Ramos (cell line): ENCODE data around the gene LYPD3.
"Not testable (repeated sequence)": the region's sequence is repeated elsewhere in the genome, so short reads cannot be mapped to it uniquely, and the experiment has no call there.

Source experiments
- in situ Hi-C: fragments of 300-500 bp; cut with MboI; formaldehyde crosslinking; loops from one replicate; pipeline ENCODE4 v1.14.3; 2022; ENCODE audit warnings: low sequenced_read_pairs; ENCODE audit not compliant: unreplicated experiment

The LYPD3 gene

GRCh38 chr19:43438291-43439031, 26.9 kb downstream of the LYPD3 start:
- in situ Hi-C loops = no loop called here

DNA sequence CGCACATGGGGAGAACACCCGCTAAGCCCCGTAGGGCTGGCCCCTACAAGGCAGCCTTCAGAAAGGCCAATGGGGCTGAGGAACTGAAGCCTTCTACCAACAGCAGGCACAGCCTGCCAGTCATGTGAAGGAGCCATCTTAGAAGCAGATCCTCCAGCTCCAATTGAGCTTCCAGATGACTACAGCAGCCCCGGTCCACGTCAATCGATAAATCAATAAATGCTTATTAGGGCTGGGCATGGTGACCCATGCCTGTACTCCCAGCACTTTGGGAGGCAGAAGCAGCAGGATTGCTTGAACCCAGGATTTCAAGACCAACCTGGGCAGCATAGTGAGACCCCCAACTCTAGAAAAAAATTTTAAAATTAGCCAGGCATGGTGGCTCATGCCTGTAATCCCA, 27.7 kb downstream of the LYPD3 start:
- in situ Hi-C loops = no loop called here

DNA sequence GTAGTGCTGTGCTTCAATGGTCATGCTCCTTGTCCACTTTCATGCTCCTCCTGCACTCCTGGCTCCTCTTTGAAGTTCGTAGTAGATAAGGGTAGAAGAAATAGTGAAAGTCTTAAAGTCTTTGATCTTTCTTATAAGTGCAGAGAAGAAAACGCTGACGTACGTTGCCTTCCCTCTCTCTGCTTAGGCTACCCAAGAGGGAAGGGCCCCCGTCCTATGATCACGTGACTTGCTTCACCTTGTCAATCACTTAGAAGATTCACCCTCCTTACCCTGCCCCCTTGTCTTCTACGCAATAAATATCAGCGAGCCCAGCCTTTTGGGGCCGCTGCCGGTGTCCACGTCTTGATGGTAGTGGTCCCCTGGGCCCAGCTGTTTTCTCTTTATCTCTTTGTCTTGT, 28.1 kb downstream of the LYPD3 start:
- in situ Hi-C loops = not testable (repeated sequence)

- in situ Hi-C loops = no loop called here
Observed at GRCh38 chr19:43435775-43436174, 29.6 kb downstream of the LYPD3 start.

DNA sequence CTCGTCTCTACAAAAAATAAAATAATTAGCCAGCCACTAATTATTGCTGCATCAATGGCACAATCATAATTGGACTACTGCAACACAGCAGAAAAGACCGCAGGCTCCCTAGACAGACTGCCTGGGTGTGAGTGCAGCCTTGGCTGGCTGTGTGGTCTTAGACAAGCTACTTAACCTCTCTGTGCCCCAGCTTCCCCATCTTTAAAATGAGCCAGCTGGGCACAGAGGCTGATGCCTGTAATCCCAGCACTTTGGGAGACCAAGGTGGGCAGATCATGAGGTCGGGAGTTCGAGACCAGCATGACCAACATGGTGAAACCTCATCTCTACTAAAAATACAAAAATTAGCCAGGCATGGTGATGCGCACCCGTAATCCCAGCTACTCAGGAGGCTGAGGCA, 31.7 kb downstream of the LYPD3 start:
- in situ Hi-C loops = no loop called here

DNA sequence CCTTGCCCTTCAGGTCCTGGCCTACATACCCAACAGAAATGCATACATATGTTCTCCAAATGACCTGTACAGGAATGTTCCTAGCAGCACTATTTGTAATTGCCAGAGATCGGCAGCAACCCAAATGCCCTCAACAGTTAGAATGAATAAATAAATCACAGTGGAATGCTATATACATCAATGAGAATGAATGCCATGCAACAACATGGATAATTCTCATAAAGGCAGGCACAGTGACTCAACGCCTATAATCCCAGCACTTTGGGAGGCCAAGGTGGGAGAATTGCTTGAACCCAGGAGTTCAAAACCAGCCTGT, 32.1 kb downstream of the LYPD3 start:
- in situ Hi-C loops = no loop called here

DNA sequence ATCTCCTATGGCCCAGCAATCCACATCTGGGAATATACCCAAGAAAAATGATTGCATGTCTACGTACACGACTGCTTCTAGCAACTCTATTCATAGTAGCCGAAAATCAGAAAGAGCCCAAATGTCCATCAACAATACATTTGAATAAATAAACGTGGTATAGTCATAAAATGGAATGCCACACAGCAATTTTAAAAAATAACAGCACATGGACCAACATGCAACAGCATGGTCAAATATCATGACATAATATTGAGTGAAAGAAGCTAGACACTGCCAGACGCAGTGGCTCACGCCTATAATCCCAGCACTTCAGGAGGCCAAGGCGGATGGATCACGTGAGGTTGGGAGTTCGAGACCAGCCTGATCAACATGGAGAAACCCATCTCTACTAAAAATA, 34.4 kb downstream of the LYPD3 start:
- in situ Hi-C loops = no loop called here

DNA sequence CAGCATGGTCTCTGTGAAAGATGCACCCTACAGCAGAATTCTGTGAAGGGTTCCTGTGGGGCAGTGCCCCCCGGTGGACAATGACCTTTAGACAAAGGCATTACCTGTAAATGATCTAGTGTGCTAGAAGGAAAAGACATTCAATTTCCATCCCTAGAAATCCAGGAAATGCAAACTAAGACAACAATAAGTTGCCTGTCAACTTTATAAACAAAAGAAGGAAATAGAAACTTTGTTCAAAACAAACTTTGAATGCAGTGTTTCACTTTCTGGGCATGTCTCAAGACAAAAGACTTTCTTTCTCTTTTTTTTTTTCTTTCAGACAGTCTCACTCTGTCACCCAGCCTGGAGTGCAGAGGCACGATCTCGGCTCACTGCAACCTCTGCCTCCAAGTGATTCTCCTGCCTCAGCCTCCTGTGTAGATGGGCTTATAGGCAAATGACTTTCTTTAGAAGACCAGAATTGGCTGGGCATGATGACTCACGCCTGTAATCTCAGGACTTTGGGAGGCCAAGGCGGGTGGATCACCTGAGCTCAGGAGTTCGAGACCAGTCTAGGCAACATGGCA, 35.2 kb downstream of the LYPD3 start:
- in situ Hi-C loops = no loop called here

DNA sequence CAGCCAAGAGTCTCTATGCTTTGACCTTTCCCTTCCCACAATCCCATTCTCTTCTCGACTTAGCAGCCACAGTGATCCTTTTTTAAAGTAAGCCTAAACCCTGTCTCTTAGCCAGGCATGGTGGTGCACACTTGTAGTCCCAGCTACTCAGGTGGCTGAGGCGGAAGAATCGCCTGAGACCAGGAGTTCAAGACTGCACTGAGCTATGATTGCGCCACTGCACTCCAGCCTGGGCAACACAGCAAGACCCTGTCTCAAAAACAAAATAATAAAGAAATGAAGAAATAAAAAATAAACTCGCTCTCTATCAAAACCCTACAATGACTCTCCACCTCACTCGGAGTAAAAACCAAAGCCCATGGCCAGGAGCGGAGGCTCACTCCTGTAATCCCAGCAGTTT, 36.0 kb downstream of the LYPD3 start:
- in situ Hi-C loops = no loop called here

DNA sequence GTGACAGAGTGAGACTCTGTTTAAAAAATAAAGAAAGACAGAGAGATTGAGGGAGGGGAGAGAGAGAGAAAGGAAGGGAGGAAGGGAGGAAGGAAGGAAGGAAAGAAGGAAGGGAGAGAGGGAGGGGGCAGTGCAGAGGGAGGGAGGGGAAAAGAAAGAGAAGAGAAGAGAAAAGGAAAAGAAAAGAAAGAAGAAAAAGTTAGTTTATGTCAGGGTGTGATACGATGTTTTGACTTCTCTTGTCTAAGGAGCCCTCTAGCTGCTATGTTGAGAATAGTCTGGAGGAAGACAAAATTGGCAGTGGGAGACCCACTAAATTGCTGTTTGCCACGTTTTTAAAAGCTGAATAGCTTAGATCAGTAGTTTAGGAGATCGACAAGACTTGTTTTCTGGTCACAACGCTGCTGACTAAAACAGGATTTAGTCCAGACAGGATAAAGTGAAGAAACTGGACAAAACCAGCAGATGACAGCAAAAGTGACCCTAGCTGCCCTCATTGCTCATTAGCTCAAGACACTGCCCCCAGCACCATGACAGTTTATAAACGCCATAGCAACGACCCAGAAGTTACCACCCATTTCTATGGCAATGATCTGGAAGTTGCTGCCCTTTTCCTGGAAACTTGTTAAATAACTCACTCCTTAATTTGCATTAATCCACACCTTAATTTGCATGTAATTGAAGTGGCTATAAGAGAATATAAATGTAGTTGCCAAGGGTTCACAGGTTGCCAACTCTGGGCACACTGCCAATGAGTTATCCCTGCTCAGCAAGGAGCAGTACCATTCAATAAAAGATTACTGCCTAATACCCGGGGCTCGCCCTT, 39.6 kb downstream of the LYPD3 start:
- in situ Hi-C loops = no loop called here

GRCh38 chr19:43423779-43424178, 41.6 kb downstream of the LYPD3 start:
- in situ Hi-C loops = no loop called here

DNA sequence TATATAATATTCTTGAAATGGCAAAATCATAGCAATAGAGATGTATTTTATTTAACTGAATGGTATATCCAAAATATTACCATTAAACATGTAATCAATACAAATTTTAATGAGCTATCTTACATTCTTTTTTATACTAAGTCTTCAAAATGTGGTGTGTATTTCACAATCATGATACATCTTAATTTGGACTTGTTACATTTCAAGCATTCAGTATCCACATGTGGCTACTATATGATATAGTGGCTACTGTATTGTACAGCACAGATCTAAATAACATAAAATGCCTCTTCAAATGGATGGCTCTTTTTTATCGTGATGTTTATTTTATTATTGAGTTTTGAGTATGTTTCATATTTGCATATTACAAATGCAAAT, 42.7 kb downstream of the LYPD3 start:
- in situ Hi-C loops = no loop called here

GRCh38 chr19:43422000-43422688, 43.3 kb downstream of the LYPD3 start:
- in situ Hi-C loops = no loop called here

GRCh38 chr19:43420954-43421353, 44.5 kb downstream of the LYPD3 start:
- in situ Hi-C loops = no loop called here

- in situ Hi-C loops = no loop called here
Observed at GRCh38 chr19:43416951-43417623, 48.3 kb downstream of the LYPD3 start.

DNA sequence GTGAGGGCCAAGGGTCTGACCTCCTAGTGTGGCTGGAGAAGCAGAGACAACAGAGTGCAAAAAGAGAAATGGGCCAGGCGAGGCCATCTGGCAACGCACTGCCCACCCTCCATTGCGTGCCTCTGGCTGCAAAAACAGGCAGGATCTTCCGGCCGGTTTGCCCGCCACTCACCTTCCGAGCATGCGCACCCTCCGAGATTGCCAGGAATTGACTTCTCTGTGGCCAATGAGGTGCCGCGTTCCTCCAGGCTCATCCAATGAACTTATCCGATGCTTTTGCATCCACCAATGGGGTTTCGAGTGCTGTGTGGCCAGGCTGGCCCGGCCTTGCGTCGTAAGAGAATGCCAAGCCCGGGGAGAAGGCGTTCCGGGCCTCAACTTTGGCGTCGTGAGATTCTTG, 50.9 kb downstream of the LYPD3 start, which contains the start of gene TEX101:
TSS of gene TEX101 (plus strand) at position 337 of the 400 bp plus-strand sequence. CDS start 1,030 bp downstream, outside the sequence.
- in situ Hi-C loops = no loop called here

- in situ Hi-C loops = no loop called here
Observed at GRCh38 chr19:43412441-43412840, 53.0 kb downstream of the LYPD3 start.
